Activated CD4-positive, alpha-beta T cell treated with anti-CD3 and anti-CD28 coated beads, Interleukin-2, amount 50 U/mL, for 48 hours (primary cell): ENCODE measurements around the gene RNF168.
"Not testable (repeated sequence)": the region's sequence is repeated elsewhere in the genome, so short reads cannot be mapped to it uniquely, and the experiment has no call there.

Source experiments
- DNase-seq, 2 experiments: peaks; one replicate each; pipeline ENCODE4 v3.0.0-alpha.2; 2020

RNF168 gene

GRCh38 chr3:196514913-196515621 lies 11.5 kb upstream of the RNF168 start, which contains the start of gene SMCO1:
TSS of gene SMCO1 (minus strand) at chr3:196515346. CDS start at chr3:196515209, 137 bp downstream.
- no peak for DNase-seq

GRCh38 chr3:196514350-196514716 lies 10.8 kb upstream of the RNF168 start:
- DNase-seq: no peak

GRCh38 chr3:196513697-196514349 lies 10.3 kb upstream of the RNF168 start:
- no peak for DNase-seq

- DNase-seq: not testable (repeated sequence)
Observed at GRCh38 chr3:196511646-196512425, 8.3 kb upstream of the RNF168 start.

- DNase-seq: not testable (repeated sequence)
Observed at GRCh38 chr3:196511108-196511507, 7.5 kb upstream of the RNF168 start.

- DNase-seq: no peak
Observed at GRCh38 chr3:196506687-196507086, 3.1 kb upstream of the RNF168 start.

GRCh38 chr3:196504556-196504955 lies 988 bp upstream of the RNF168 start:
- no peak for DNase-seq

- not testable (repeated sequence) for DNase-seq
Observed at GRCh38 chr3:196504077-196504398, 470 bp upstream of the RNF168 start.

- peak; percentile 49 to 64 for DNase-seq
Observed at GRCh38 chr3:196502775-196503195, 783 bp downstream of the RNF168 start.

- DNase-seq: peak in 1 of 2 experiments; percentile 27
Observed at GRCh38 chr3:196501316-196502044, 2.1 kb downstream of the RNF168 start.

GRCh38 chr3:196499807-196500524 lies 3.6 kb downstream of the RNF168 start:
- peak; percentile 43 to 67 for DNase-seq

- no peak for DNase-seq
Observed at GRCh38 chr3:196499061-196499460, 4.5 kb downstream of the RNF168 start.

GRCh38 chr3:196498297-196498696 lies 5.3 kb downstream of the RNF168 start:
- DNase-seq: no peak

- DNase-seq: no peak
Observed at GRCh38 chr3:196496183-196496582, 7.4 kb downstream of the RNF168 start.

GRCh38 chr3:196493292-196493691 lies 10.3 kb downstream of the RNF168 start:
- DNase-seq: no peak

- no peak for DNase-seq
Observed at GRCh38 chr3:196492080-196492479, 11.5 kb downstream of the RNF168 start.

- DNase-seq: no peak
Observed at GRCh38 chr3:196489747-196490146, 13.8 kb downstream of the RNF168 start.

- DNase-seq: peak in 1 of 2 experiments; percentile 30
Observed at GRCh38 chr3:196486263-196486662, 17.3 kb downstream of the RNF168 start.

GRCh38 chr3:196477678-196478077 lies 25.9 kb downstream of the RNF168 start:
- DNase-seq: no peak

GRCh38 chr3:196472286-196472685 lies 31.3 kb downstream of the RNF168 start:
- peak in 1 of 2 experiments; percentile 13 for DNase-seq

- DNase-seq: no peak
Observed at GRCh38 chr3:196471551-196471950, 32.0 kb downstream of the RNF168 start.

- DNase-seq: not testable (repeated sequence)
Observed at GRCh38 chr3:196470182-196470581, 33.4 kb downstream of the RNF168 start.
